HepG2 (cell line): ENCODE measurements around the gene EPS8. TPM values are rescaled to one million over a fixed set of nuclear protein-coding genes. Genes with fewer than 3 reads are reported as not detected.

ENCODE experiments used
- ATAC-seq: fragments of 200-7000 bp; cut with Tn5 transposase; 3 replicates; pipeline ENCODE4 v1.9.1; 2020; ENCODE audit warnings: mild to moderate bottlenecking, moderate library complexity
- BruUV-seq: library from RNA; stranded (reverse); fragments of 400-500 nt; replicated peaks from 2 replicates; lab custom pipeline; 2021; lab: Mats Ljungman, UMichigan
- CTCF ChIA-PET: fragments of 300-600 bp; formaldehyde crosslinking; extraction: SDS; loops from one replicate; lab custom pipeline; 2021; ENCODE audit warnings: low total read pairs, inconsistent platforms, low intra/inter-chr PET ratio; lab: Yijun Ruan, JAX
- POLR2A ChIA-PET: fragments of 350-600 bp; sonication (Branson Sonifier 250); formaldehyde crosslinking; loops from one replicate; lab custom pipeline; 2020; ENCODE audit warnings: antibody characterized with exemption, inconsistent platforms; lab: Yijun Ruan, JAX
- DNase-seq: peaks from one replicate; pipeline ENCODE4 v3.0.0-alpha.2; 2015; ENCODE audit warnings: low spot score
- FAIRE-seq: peaks from 3 replicates; lab custom pipeline; 2011; peaks lifted over from hg19 to GRCh38; lab: Jason Lieb, UNC
- H2AFZ ChIP-seq: one replicate; pipeline ENCODE4 v1.6.1; 2011; ENCODE audit warnings: low read length, inconsistent platforms
- H3K27ac ChIP-seq: fragments of 300-600 bp; 3 replicates; pipeline ENCODE4 v1.8.0; 2011; ENCODE audit warnings: mixed run types, mild to moderate bottlenecking, mixed read lengths, low read length, inconsistent platforms; ENCODE audit not compliant: insufficient read depth; ENCODE audit errors: extremely low read length
- H3K27me3 ChIP-seq, 2 experiments: fragments of 200-600 bp in 1 of 2; 2 replicates in 1 of 2; 3 replicates in 1 of 2; pipeline versions ENCODE4 v1.6.0 to v1.8.0; 2011; ENCODE audit warnings: low read length in 2 of 2, mild to moderate bottlenecking in 2 of 2, moderate library complexity in 2 of 2, inconsistent platforms in 1 of 2; ENCODE audit not compliant: insufficient read depth in 2 of 2, control insufficient read depth in 1 of 2
- H3K36me3 ChIP-seq, 2 experiments: fragments of 200-600 bp in 1 of 2; replicated peaks in 1 of 2; 2 replicates in 1 of 2; 3 replicates in 1 of 2; pipeline versions ENCODE4 v1.5.1 to v1.8.0; 2011; ENCODE audit warnings: low read length in 2 of 2, inconsistent platforms in 1 of 2; ENCODE audit not compliant: insufficient read depth in 2 of 2, control insufficient read depth in 1 of 2
- H3K4me1 ChIP-seq: 2 replicates; pipeline ENCODE4 v1.5.1; 2012; ENCODE audit warnings: low read length, inconsistent platforms; ENCODE audit not compliant: insufficient read depth
- H3K4me2 ChIP-seq: 2 replicates; pipeline ENCODE4 v1.6.0; 2011; ENCODE audit warnings: low read depth, low read length, inconsistent platforms
- H3K4me3 ChIP-seq, 3 experiments: fragments of 200-600 bp in 1 of 3; sonication (generic), shearing (Covaris generic) in 1 of 3; replicated peaks in 1 of 3; 2 replicates each; pipeline ENCODE4 v1.5.1; 2011 to 2016; ENCODE audit warnings: low read length in 3 of 3, inconsistent platforms in 2 of 3, low read depth in 2 of 3, mild to moderate bottlenecking in 2 of 3, control low read depth in 1 of 3, mixed read lengths in 1 of 3; ENCODE audit not compliant: insufficient read depth in 1 of 3
- H3K79me2 ChIP-seq: one replicate; pipeline ENCODE4 v1.6.1; 2011; ENCODE audit warnings: low read length, inconsistent platforms; ENCODE audit not compliant: insufficient read depth
- H3K9ac ChIP-seq: 2 replicates; pipeline ENCODE4 v1.6.0; 2011; ENCODE audit warnings: mild to moderate bottlenecking, low read depth, low read length, inconsistent platforms; ENCODE audit not compliant: insufficient read depth
- H3K9me3 ChIP-seq: 2 replicates; pipeline ENCODE4 v1.5.1; 2012; ENCODE audit warnings: mild to moderate bottlenecking, low read length
- H4K20me1 ChIP-seq: 2 replicates; pipeline ENCODE4 v1.6.0; 2011; ENCODE audit warnings: inconsistent platforms, mild to moderate bottlenecking, low read length, moderate library complexity; ENCODE audit not compliant: insufficient read depth
- ELF3 ChIP-seq: IDR thresholded peaks from 2 replicates; pipeline ENCODE4 v1.6.1; 2016; ENCODE audit warnings: missing genetic modification reagents, missing compliant biosample characterization
- FOXO1 ChIP-seq: sonication (generic); formaldehyde crosslinking; IDR thresholded peaks from 2 replicates; pipeline ENCODE4 v1.4.0; 2020; ENCODE audit warnings: missing genetic modification reagents
- HNF4A ChIP-seq: sonication (generic); formaldehyde crosslinking; IDR thresholded peaks from 2 replicates; pipeline ENCODE4 v1.4.0; 2020; ENCODE audit warnings: missing genetic modification reagents
- IRF2 ChIP-seq: IDR thresholded peaks from 2 replicates; pipeline ENCODE4 v1.6.1; 2018; ENCODE audit warnings: missing genetic modification reagents, missing compliant biosample characterization
- KDM5A ChIP-seq: fragments of 200-600 bp; sonication (generic); IDR thresholded peaks from 2 replicates; pipeline ENCODE4 v1.7.0; 2018; ENCODE audit warnings: antibody characterized with exemption, mild to moderate bottlenecking, low read length, borderline replicate concordance
- POLR2AphosphoS5 ChIP-seq: IDR thresholded peaks from 2 replicates; pipeline ENCODE4 v1.6.1; 2012; ENCODE audit warnings: low read depth, low read length
- RBM22 ChIP-seq: fragments of 200-400 bp; formaldehyde crosslinking; optimal IDR thresholded peaks from 2 replicates; pipeline ENCODE3; 2017; ENCODE audit warnings: mild to moderate bottlenecking, low read length, moderate library complexity
- RXRA ChIP-seq: sonication (generic); formaldehyde crosslinking; IDR thresholded peaks from 2 replicates; pipeline ENCODE4 v1.5.1; 2020; ENCODE audit warnings: missing genetic modification reagents
- SAP130 ChIP-seq: IDR thresholded peaks from 2 replicates; pipeline ENCODE4 v1.6.1; 2016; ENCODE audit warnings: low read depth
- SIX4 ChIP-seq: sonication (generic); formaldehyde crosslinking; IDR thresholded peaks from 2 replicates; pipeline ENCODE4 v1.4.0; 2020; ENCODE audit warnings: missing genetic modification reagents
- SP140L ChIP-seq: sonication (generic); formaldehyde crosslinking; IDR thresholded peaks from 2 replicates; pipeline ENCODE4 v1.4.0; 2020; ENCODE audit warnings: missing genetic modification reagents, borderline replicate concordance
- YEATS2 ChIP-seq: sonication (generic); formaldehyde crosslinking; IDR thresholded peaks from 2 replicates; pipeline ENCODE4 v1.4.0; 2020; ENCODE audit warnings: missing genetic modification reagents, borderline replicate concordance
- ZNF557 ChIP-seq: sonication (generic); formaldehyde crosslinking; IDR thresholded peaks from 2 replicates; pipeline ENCODE4 v1.4.0; 2020; ENCODE audit warnings: missing genetic modification reagents
- ZNF83 ChIP-seq: sonication (generic); formaldehyde crosslinking; IDR thresholded peaks from 2 replicates; pipeline ENCODE4 v1.4.0; 2020; ENCODE audit warnings: missing genetic modification reagents, mild to moderate bottlenecking, borderline replicate concordance
- WGBS: methylation state at CpG from one replicate; pipeline ENCODE4 v1.1.6; 2017; ENCODE audit warnings: low lambda C conversion rate; 5-methylcytosine and 5-hydroxymethylcytosine counted together
- in situ Hi-C: cut with HindIII; loops from 2 replicates; pipeline ENCODE4 v1.10.0; 2017; ENCODE audit warnings: low pct_unique_long_range_greater_than_20kb; ENCODE audit not compliant: extremely low pct_ligation_motif_present
- intact Hi-C: fragments of 100-400 bp; cut with micrococcal nuclease; formaldehyde crosslinking; loops from one replicate; pipeline ENCODE4 v1.10.0; 2022; ENCODE audit not compliant: unreplicated experiment
- polyA plus RNA-seq, 8 experiments: library from polyadenylated mRNA; depleted of rRNA in 3 of 8; stranded (reverse) in 7 of 8; unstranded in 1 of 8; fragments of >200 nt; fragmentation: Illumina TruSeq in 4 of 8; extraction: Trizol in 4 of 8; gene quantifications; 2 replicates each; pipeline versions ENCODE4 v1.2.1 to v1.2.3, GENCODE V29; 2011 to 2016; ENCODE audit warnings: low read depth in 4 of 8, missing spikeins in 1 of 8, mixed read lengths in 1 of 8; ENCODE audit not compliant: insufficient read depth in 1 of 8
- total RNA-seq, 5 experiments: library from RNA; depleted of rRNA; stranded (reverse); fragments of >200 nt; fragmentation: Illumina TruSeq; extraction: Trizol; gene quantifications; 2 replicates each; pipeline ENCODE4 v1.2.3, GENCODE V29; 2016; ENCODE audit warnings: low read depth in 1 of 5
- TF ChIP-seq, protein P1 (sequence below): sonication (generic); formaldehyde crosslinking; IDR thresholded peaks from 2 replicates; pipeline ENCODE4 v1.5.0; 2020; ENCODE audit warnings: mild to moderate bottlenecking, missing genetic modification reagents, borderline replicate concordance
- TF ChIP-seq, protein P2 (sequence below): fragments of 450-650 bp; IDR thresholded peaks from 2 replicates; pipeline ENCODE4 v1.6.1; 2017; ENCODE audit warnings: mild to moderate bottlenecking

The EPS8 gene
- total and polyA plus RNA-seq, 2 of the 13 experiments (the other 11 are each of a cell fraction or from before 2014, with no cell fraction given): 37.1 to 43.4 TPM

DNA sequence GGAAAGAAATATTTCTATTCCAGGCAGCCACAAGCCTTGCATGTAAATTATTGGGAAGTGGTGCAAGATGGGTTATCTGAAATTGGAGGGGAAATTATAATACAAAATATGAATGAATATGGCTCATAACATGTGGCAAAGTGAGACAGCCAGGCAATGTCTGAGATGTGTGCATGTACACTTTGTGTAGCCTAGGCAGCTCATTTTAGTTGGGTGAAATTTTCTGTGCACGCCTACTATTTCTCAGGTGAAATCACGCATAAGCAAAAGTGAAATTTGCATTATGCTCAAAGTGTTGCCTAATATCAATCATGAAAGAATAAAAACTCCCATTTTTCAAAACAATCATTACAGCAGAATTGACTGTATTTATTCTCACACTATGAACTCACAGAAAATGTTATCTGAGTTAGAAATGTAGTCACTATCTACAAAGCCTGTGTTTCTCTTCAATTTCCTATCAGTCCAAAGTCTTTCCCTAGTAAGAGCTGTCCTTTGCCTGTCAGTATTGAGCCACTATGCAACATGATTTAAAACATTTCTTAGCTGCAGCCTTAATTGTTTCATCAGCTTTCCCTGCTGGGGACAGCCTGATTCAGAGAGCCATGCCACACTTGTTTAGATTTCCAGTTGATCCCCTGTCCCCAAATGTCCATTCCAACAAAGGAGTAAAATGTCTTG is 80.7 kb downstream of the EPS8 start (continued):
- TF ChIP-seq HNF4A (CRISPR knock-in tag): peak; percentile 60

DNA sequence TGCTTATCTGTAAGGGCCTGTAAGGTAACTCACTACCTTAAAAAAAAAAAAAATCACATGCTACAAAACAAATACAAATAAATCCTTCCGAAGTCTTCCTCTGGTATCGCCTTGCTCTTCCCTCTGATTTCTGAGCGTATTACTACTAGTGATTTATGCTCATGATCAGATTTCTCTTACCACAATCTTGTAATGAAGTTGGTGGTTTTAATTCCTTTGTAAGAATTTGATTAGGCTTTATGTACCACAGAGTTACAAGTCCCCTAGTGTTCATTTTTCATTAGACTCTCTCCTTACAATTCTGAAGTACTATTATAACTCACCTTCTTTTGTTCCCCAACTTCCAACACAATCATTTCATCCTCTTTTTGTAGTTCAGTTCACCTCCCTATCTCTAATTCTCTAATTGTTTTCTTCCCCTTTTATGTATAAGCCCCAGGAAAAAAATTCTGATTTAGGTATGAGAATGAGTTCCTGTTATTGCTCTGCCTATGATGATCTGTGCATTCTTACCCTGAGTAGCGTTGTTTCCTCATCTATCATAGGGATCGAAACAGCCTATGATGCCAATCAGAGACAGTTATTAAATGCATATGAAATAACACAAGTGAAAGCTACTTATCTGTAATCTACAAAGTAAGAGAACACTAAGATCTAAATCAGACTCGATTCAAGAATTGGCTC is 81.5 kb downstream of the EPS8 start:
- Histone ChIP-seq H4K20me1 (no peaks in the 10 kb centered on the region), H3K79me2 (peaks cover 56% of the 10 kb centered on the region), H3K9ac (no peak overlapping the region), H3K9me3 (no peaks in the 10 kb centered on the region), H3K27me3 (no peaks in the 10 kb centered on the region), H3K36me3 (no peaks in the 10 kb centered on the region), H3K4me1 (peaks cover 60% of the 10 kb centered on the region), H3K27ac (no peak overlapping the region), H3K4me3 (no peak overlapping the region), H3K4me2 (no peak overlapping the region), H2AFZ (no peak overlapping the region)
- no TSS peak for BruUV-seq
- CTCF ChIA-PET: no interaction called here
- POLR2A ChIA-PET: no interaction called here
- ATAC-seq (no peak), FAIRE-seq (no peak), DNase-seq (no peak)
- in situ Hi-C loops: no loop called here
- WGBS: 97% methylated on average over 6 of the region's 6 CpGs
- intact Hi-C loops: no loop called here
- TF ChIP-seq IRF2 (CRISPR knock-in tag) (no peak), POLR2AphosphoS5 (no peak), KDM5A (no peak), SAP130 (no peak), YEATS2 (CRISPR knock-in tag) (no peak), RBM22 (no peak), ZNF83 (CRISPR knock-in tag) (no peak), ZNF557 (no peak), ELF3 (CRISPR knock-in tag) (no peak), SP140L (CRISPR knock-in tag) (no peak), SIX4 (no peak), FOXO1 (no peak), RXRA (no peak)
- TF ChIP-seq, protein P1, sequence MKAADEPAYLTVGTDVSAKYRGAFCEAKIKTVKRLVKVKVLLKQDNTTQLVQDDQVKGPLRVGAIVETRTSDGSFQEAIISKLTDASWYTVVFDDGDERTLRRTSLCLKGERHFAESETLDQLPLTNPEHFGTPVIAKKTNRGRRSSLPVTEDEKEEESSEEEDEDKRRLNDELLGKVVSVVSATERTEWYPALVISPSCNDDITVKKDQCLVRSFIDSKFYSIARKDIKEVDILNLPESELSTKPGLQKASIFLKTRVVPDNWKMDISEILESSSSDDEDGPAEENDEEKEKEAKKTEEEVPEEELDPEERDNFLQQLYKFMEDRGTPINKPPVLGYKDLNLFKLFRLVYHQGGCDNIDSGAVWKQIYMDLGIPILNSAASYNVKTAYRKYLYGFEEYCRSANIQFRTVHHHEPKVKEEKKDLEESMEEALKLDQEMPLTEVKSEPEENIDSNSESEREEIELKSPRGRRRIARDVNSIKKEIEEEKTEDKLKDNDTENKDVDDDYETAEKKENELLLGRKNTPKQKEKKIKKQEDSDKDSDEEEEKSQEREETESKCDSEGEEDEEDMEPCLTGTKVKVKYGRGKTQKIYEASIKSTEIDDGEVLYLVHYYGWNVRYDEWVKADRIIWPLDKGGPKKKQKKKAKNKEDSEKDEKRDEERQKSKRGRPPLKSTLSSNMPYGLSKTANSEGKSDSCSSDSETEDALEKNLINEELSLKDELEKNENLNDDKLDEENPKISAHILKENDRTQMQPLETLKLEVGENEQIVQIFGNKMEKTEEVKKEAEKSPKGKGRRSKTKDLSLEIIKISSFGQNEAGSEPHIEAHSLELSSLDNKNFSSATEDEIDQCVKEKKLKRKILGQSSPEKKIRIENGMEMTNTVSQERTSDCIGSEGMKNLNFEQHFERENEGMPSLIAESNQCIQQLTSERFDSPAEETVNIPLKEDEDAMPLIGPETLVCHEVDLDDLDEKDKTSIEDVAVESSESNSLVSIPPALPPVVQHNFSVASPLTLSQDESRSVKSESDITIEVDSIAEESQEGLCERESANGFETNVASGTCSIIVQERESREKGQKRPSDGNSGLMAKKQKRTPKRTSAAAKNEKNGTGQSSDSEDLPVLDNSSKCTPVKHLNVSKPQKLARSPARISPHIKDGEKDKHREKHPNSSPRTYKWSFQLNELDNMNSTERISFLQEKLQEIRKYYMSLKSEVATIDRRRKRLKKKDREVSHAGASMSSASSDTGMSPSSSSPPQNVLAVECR (CRISPR knock-in tag): no peak
- TF ChIP-seq, protein P2, sequence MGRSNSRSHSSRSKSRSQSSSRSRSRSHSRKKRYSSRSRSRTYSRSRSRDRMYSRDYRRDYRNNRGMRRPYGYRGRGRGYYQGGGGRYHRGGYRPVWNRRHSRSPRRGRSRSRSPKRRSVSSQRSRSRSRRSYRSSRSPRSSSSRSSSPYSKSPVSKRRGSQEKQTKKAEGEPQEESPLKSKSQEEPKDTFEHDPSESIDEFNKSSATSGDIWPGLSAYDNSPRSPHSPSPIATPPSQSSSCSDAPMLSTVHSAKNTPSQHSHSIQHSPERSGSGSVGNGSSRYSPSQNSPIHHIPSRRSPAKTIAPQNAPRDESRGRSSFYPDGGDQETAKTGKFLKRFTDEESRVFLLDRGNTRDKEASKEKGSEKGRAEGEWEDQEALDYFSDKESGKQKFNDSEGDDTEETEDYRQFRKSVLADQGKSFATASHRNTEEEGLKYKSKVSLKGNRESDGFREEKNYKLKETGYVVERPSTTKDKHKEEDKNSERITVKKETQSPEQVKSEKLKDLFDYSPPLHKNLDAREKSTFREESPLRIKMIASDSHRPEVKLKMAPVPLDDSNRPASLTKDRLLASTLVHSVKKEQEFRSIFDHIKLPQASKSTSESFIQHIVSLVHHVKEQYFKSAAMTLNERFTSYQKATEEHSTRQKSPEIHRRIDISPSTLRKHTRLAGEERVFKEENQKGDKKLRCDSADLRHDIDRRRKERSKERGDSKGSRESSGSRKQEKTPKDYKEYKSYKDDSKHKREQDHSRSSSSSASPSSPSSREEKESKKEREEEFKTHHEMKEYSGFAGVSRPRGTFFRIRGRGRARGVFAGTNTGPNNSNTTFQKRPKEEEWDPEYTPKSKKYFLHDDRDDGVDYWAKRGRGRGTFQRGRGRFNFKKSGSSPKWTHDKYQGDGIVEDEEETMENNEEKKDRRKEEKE: no peak
